Left ventricle myocardium inferior (tissue), 1 donor: ENCODE data around the gene ALDH1L1. TPM values are rescaled to one million over a fixed set of nuclear protein-coding genes. Genes with fewer than 3 reads are reported as not detected.

Source experiments
- DNase-seq: peaks from one replicate; pipeline ENCODE4 v3.0.0-alpha.2; 2020
- H3K27ac ChIP-seq: fragments of 200-600 bp; replicated peaks from 2 replicates; pipeline ENCODE4 v1.8.0; 2021
- H3K27me3 ChIP-seq: fragments of 200-600 bp; 2 replicates; pipeline ENCODE4 v1.8.0; 2021; ENCODE audit warnings: low read depth
- H3K36me3 ChIP-seq: fragments of 200-600 bp; 2 replicates; pipeline ENCODE4 v1.8.0; 2021
- H3K4me1 ChIP-seq: fragments of 200-600 bp; 2 replicates; pipeline ENCODE4 v1.8.0; 2021
- H3K4me3 ChIP-seq: fragments of 200-600 bp; 2 replicates; pipeline ENCODE4 v1.8.0; 2021; ENCODE audit warnings: mild to moderate bottlenecking, moderate library complexity
- H3K9me3 ChIP-seq: fragments of 200-600 bp; replicated peaks from 2 replicates; pipeline ENCODE4 v1.8.0; 2021
- CTCF ChIP-seq: fragments of 200-600 bp; IDR thresholded peaks from 2 replicates; pipeline ENCODE4 v1.8.0; 2021; ENCODE audit warnings: antibody characterized with exemption, mild to moderate bottlenecking, borderline replicate concordance
- intact Hi-C: fragments of 100-400 bp; cut with micrococcal nuclease; formaldehyde crosslinking; loops from one replicate; pipeline ENCODE4 v1.11.0; 2022
- total RNA-seq: library from RNA; stranded (reverse); fragmentation: NEBNext Ultra II Directional; extraction: Animal tissue kit (Norgen Biotek cat#: 25700); gene quantifications from one replicate; pipeline ENCODE4 v1.2.1, GENCODE V29; 2021
- donor health status: DM: no; HTN: yes; CAD: no; lungs with severe emphysema.

The ALDH1L1 gene
- total RNA-seq, 1 donor from 2014 or later, result 24.3 TPM

- Histone ChIP-seq H3K4me1 (peaks cover 5% of the 10 kb centered on the region), H3K9me3 (no peaks in the 10 kb centered on the region), H3K36me3 (no peaks in the 10 kb centered on the region), H3K27me3 (peaks cover 6% of the 10 kb centered on the region), H3K27ac (no peak overlapping the region), H3K4me3 (no peak overlapping the region)
- no peak for TF ChIP-seq CTCF
- intact Hi-C loops, result loop anchor here (10.0 kb wide), 2 partner anchors 57 to 257 kb away; partner anchors contain the start of gene CFAP100
- DNase-seq, result no peak
Observed at GRCh38 chr3:126137490-126138130, 42.8 kb downstream of the ALDH1L1 start.

- no peaks in the 10 kb centered on the region for H3K36me3 ChIP-seq
- no peak overlapping the region for H3K4me3 ChIP-seq
- H3K4me1 ChIP-seq, result peaks cover 5% of the 10 kb centered on the region
- no peak for DNase-seq
- intact Hi-C loops, result loop anchor here (10.0 kb wide), 2 partner anchors 58 to 258 kb away; partner anchors contain the start of gene CFAP100
- no peak overlapping the region for H3K27ac ChIP-seq
- TF ChIP-seq CTCF, result no peak
- peaks cover 6% of the 10 kb centered on the region for H3K27me3 ChIP-seq
- no peaks in the 10 kb centered on the region for H3K9me3 ChIP-seq
Observed at GRCh38 chr3:126136428-126137220, 43.8 kb downstream of the ALDH1L1 start.

GRCh38 chr3:126135406-126136076 is 44.8 kb downstream of the ALDH1L1 start:
- DNase-seq, result no peak
- Histone ChIP-seq H3K27me3 (peaks cover 6% of the 10 kb centered on the region), H3K4me3 (no peak overlapping the region), H3K27ac (no peak overlapping the region), H3K4me1 (peaks cover 5% of the 10 kb centered on the region), H3K36me3 (no peaks in the 10 kb centered on the region), H3K9me3 (no peaks in the 10 kb centered on the region)
- intact Hi-C loops, result loop anchor here (10.0 kb wide), 2 partner anchors 59 to 259 kb away; partner anchors contain the start of gene CFAP100
- no peak for TF ChIP-seq CTCF

DNA sequence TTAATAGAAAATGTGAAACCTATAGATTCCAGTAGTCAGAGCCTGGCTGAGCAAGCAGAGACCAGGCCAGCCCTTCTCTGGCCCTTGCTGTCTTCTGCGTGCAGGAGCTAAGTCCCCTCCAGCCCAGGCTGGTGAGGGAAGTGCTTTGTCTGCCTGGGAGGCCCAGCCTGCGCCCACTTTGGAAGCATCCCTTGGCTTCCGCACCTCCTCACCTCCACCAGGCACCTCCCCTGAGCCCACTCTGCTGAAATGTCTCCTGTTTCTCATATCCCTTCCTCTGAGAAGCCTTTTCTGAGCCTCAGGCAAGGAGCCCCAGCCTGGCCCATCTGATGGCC is 45.3 kb downstream of the ALDH1L1 start:
- intact Hi-C loops, result loop anchor here (10.0 kb wide), 2 partner anchors 60 to 260 kb away; partner anchors contain the start of gene CFAP100
- no peak for DNase-seq
- no peaks in the 10 kb centered on the region for H3K36me3 ChIP-seq

More for the DNA sequence above, 45.3 kb downstream of the ALDH1L1 start:
- H3K4me3 ChIP-seq, result no peak overlapping the region
- H3K9me3 ChIP-seq, result no peaks in the 10 kb centered on the region
- H3K27me3 ChIP-seq, result peaks cover 6% of the 10 kb centered on the region
- no peak for TF ChIP-seq CTCF
- H3K27ac ChIP-seq, result no peak overlapping the region
- H3K4me1 ChIP-seq, result peaks cover 5% of the 10 kb centered on the region
